ENCODE data around the gene TTC38.
A peak's percentile ranks its signal among the peaks of the same experiment; 100 is the strongest.

TTC38 gene

GRCh38 chr22:46280063-46280817, 12.4 kb downstream of the TTC38 start:
- DNase-seq: no peak

- DNase-seq: no peak
Observed at GRCh38 chr22:46280999-46281623, 13.3 kb downstream of the TTC38 start.

- no peak for DNase-seq
Observed at GRCh38 chr22:46281866-46282678, 14.3 kb downstream of the TTC38 start.

- no peak for DNase-seq
Observed at GRCh38 chr22:46286006-46286405, 18.2 kb downstream of the TTC38 start.

GRCh38 chr22:46286941-46287872, 19.4 kb downstream of the TTC38 start:
- DNase-seq: no peak

- DNase-seq: no peak
Observed at GRCh38 chr22:46287873-46288751, 20.3 kb downstream of the TTC38 start.

- no peak for DNase-seq
Observed at GRCh38 chr22:46288846-46289243, 21.0 kb downstream of the TTC38 start.

- DNase-seq: no peak
Observed at GRCh38 chr22:46289244-46289891, 21.6 kb downstream of the TTC38 start.

GRCh38 chr22:46290121-46290842, 22.5 kb downstream of the TTC38 start:
- DNase-seq: no peak

GRCh38 chr22:46290843-46291785, 23.3 kb downstream of the TTC38 start:
- DNase-seq: no peak

GRCh38 chr22:46292173-46292572, 24.4 kb downstream of the TTC38 start:
- DNase-seq: no peak

GRCh38 chr22:46292732-46293131, 24.9 kb downstream of the TTC38 start:
- no peak for DNase-seq

- peak; percentile 19 for DNase-seq
Observed at GRCh38 chr22:46293577-46294260, 25.9 kb downstream of the TTC38 start.

- no peak for DNase-seq
Observed at GRCh38 chr22:46294784-46295183, 27.0 kb downstream of the TTC38 start.

GRCh38 chr22:46295277-46295971, 27.6 kb downstream of the TTC38 start:
- DNase-seq: no peak

GRCh38 chr22:46296257-46297150, 28.7 kb downstream of the TTC38 start, which contains the start of gene GTSE1:
GTSE1 (plus strand) TSS chr22:46296870; CDS start chr22:46297401, 531 bp downstream.
- peak; percentile 98 for DNase-seq

Data from stimulated activated CD4-positive, alpha-beta T cell treated with anti-CD3 and anti-CD28 coated beads, Interleukin-1b, Interleukin-23, amount 100 ng/mL, for 48 hours (primary cell).